ENCODE data around the gene OOSP1.

- TF ChIP-seq CTCF (IDR thresholded peaks at IDR 0.05) = no peak
- no peak for TF ChIP-seq POLR2A (IDR thresholded peaks at IDR 0.05)
- TF ChIP-seq EP300 (IDR thresholded peaks at IDR 0.05) = no peak
- no peak for TF ChIP-seq POLR2AphosphoS5 (IDR thresholded peaks at IDR 0.05)
These were observed 52.2 kb downstream of the OOSP1 start for GRCh38 chr11:59990421-59990820.
